Ishikawa (cell line): ENCODE measurements around the gene C10orf95.
A peak's percentile ranks its signal among the peaks of the same experiment; 100 is the strongest.

Experiments
- CEBPB ChIP-seq: IDR thresholded peaks from 2 replicates; pipeline ENCODE4 v1.6.1; 2012
- CREB1 ChIP-seq: IDR thresholded peaks from 2 replicates; pipeline ENCODE4 v1.6.1; 2012; ENCODE audit warnings: low read depth
- EGR1 ChIP-seq: IDR thresholded peaks from 2 replicates; pipeline ENCODE4 v1.6.1; 2012
- EP300 ChIP-seq: IDR thresholded peaks from 2 replicates; pipeline ENCODE4 v1.6.1; 2012; ENCODE audit warnings: borderline replicate concordance
- RAD21 ChIP-seq: IDR thresholded peaks from 2 replicates; pipeline ENCODE4 v1.6.1; 2012; ENCODE audit warnings: low read depth
- TAF1 ChIP-seq: IDR thresholded peaks from 2 replicates; pipeline ENCODE4 v1.6.1; 2012; ENCODE audit warnings: low read depth, mild to moderate bottlenecking
- TEAD4 ChIP-seq: IDR thresholded peaks from 2 replicates; pipeline ENCODE4 v1.6.1; 2012
- TF ChIP-seq, protein P1 (sequence below): IDR thresholded peaks from 2 replicates; pipeline ENCODE4 v1.6.1; 2012; ENCODE audit warnings: low read depth, mild to moderate bottlenecking
- TF ChIP-seq, protein P2 (sequence below): IDR thresholded peaks from 2 replicates; pipeline ENCODE4 v1.6.1; 2012

DNA sequence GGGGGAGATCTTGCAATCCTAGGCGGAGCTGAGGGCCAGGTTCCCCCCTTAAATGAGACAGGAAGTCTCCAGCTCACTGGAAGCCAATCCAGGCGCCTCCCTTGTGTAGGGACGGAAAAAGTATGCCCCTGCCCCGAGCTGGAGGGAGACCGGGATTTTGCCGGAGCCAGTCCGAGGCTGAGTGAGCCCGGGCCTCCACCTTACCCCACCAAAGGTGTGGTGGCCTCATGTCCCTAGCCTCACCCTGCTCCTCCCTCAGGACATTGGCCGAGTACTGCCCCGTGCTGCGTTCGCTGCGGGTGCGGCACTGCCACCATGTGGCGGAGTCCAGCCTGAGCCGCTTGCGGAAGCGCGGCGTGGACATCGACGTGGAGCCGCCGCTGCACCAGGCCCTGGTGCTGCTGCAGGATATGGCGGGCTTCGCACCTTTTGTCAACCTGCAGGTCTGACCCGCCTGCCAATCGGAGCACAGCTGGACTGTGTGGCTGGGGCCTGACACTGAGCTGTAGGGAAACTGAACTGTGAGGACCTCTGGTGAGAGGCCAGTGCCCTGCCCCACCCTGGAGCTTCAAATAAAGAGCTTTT lies 28.7 kb downstream of the C10orf95 start:
- no peak for TF ChIP-seq TAF1
- TF ChIP-seq CREB1 = no peak
- TF ChIP-seq EP300 = no peak
- TF ChIP-seq, protein P1, sequence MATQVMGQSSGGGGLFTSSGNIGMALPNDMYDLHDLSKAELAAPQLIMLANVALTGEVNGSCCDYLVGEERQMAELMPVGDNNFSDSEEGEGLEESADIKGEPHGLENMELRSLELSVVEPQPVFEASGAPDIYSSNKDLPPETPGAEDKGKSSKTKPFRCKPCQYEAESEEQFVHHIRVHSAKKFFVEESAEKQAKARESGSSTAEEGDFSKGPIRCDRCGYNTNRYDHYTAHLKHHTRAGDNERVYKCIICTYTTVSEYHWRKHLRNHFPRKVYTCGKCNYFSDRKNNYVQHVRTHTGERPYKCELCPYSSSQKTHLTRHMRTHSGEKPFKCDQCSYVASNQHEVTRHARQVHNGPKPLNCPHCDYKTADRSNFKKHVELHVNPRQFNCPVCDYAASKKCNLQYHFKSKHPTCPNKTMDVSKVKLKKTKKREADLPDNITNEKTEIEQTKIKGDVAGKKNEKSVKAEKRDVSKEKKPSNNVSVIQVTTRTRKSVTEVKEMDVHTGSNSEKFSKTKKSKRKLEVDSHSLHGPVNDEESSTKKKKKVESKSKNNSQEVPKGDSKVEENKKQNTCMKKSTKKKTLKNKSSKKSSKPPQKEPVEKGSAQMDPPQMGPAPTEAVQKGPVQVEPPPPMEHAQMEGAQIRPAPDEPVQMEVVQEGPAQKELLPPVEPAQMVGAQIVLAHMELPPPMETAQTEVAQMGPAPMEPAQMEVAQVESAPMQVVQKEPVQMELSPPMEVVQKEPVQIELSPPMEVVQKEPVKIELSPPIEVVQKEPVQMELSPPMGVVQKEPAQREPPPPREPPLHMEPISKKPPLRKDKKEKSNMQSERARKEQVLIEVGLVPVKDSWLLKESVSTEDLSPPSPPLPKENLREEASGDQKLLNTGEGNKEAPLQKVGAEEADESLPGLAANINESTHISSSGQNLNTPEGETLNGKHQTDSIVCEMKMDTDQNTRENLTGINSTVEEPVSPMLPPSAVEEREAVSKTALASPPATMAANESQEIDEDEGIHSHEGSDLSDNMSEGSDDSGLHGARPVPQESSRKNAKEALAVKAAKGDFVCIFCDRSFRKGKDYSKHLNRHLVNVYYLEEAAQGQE = no peak
- TF ChIP-seq, protein P2, sequence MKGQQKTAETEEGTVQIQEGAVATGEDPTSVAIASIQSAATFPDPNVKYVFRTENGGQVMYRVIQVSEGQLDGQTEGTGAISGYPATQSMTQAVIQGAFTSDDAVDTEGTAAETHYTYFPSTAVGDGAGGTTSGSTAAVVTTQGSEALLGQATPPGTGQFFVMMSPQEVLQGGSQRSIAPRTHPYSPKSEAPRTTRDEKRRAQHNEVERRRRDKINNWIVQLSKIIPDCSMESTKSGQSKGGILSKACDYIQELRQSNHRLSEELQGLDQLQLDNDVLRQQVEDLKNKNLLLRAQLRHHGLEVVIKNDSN = no peak
- no peak for TF ChIP-seq CEBPB
- no peak for TF ChIP-seq EGR1
- peak; percentile 48; the same call in 1 of the 2 replicates for TF ChIP-seq RAD21
- TF ChIP-seq TEAD4 = no peak
